GM19467 (cell line): ENCODE results near the gene P2RX7.
"Not testable (repeated sequence)": the region's sequence is repeated elsewhere in the genome, so short reads cannot be mapped to it uniquely, and the experiment has no call there.

ENCODE experiments used
- ATAC-seq: cut with Tn5 transposase; IDR thresholded peaks from one replicate; pipeline ENCODE4 v1.9.1; 2021; ENCODE audit warnings: mild to moderate bottlenecking, moderate library complexity; ENCODE audit not compliant: unreplicated experiment

The P2RX7 gene

GRCh38 chr12:121202407-121203355, 70.0 kb downstream of the P2RX7 start:
- ATAC-seq: no peak

GRCh38 chr12:121203482-121203881, 70.8 kb downstream of the P2RX7 start:
- no peak for ATAC-seq

GRCh38 chr12:121205491-121205890, 72.8 kb downstream of the P2RX7 start:
- no peak for ATAC-seq

GRCh38 chr12:121208571-121208970, 75.9 kb downstream of the P2RX7 start:
- not testable (repeated sequence) for ATAC-seq

- no peak for ATAC-seq
Measured at GRCh38 chr12:121209221-121209620, 76.5 kb downstream of the P2RX7 start.

- peak; percentile 84 for ATAC-seq
Measured at GRCh38 chr12:121209624-121210572, 77.2 kb downstream of the P2RX7 start, which contains the start of gene P2RX4. Gene P2RX4, plus strand, starts transcription at chr12:121210129. Its CDS starts 36 bp downstream, at chr12:121210165.

- ATAC-seq: no peak
Measured at GRCh38 chr12:121212875-121213274, 80.2 kb downstream of the P2RX7 start.

- ATAC-seq: no peak
Measured at GRCh38 chr12:121214166-121214777, 81.6 kb downstream of the P2RX7 start.

- ATAC-seq: no peak
Measured at GRCh38 chr12:121214855-121215745, 82.4 kb downstream of the P2RX7 start.

- no peak for ATAC-seq
Measured at GRCh38 chr12:121216102-121216501, 83.4 kb downstream of the P2RX7 start.

GRCh38 chr12:121217063-121217462, 84.4 kb downstream of the P2RX7 start:
- ATAC-seq: no peak

- no peak for ATAC-seq
Measured at GRCh38 chr12:121217761-121218160, 85.1 kb downstream of the P2RX7 start.

GRCh38 chr12:121218588-121219352, 86.1 kb downstream of the P2RX7 start:
- ATAC-seq: no peak

- ATAC-seq: no peak
Measured at GRCh38 chr12:121219353-121219986, 86.8 kb downstream of the P2RX7 start.

GRCh38 chr12:121222847-121223246, 90.2 kb downstream of the P2RX7 start:
- ATAC-seq: no peak

- ATAC-seq: no peak
Measured at GRCh38 chr12:121223292-121224285, 90.9 kb downstream of the P2RX7 start.

GRCh38 chr12:121224591-121224990, 91.9 kb downstream of the P2RX7 start:
- no peak for ATAC-seq
